BE2C (cell line): ENCODE data around the gene MYCN.
"Not testable (repeated sequence)": the region's sequence is repeated elsewhere in the genome, so short reads cannot be mapped to it uniquely, and the experiment has no call there.

Source experiments
- DNase-seq: peaks from one replicate; pipeline ENCODE4 v3.0.0-alpha.2; 2020
- H3K27me3 ChIP-seq: fragments of 250-450 bp; sonication (Bioruptor Pico); 2 replicates; pipeline ENCODE4 v1.5.1; 2020; ENCODE audit warnings: mild to moderate bottlenecking
- H3K36me3 ChIP-seq: fragments of 250-450 bp; sonication (Bioruptor Pico); 2 replicates; pipeline ENCODE4 v1.5.1; 2020; ENCODE audit warnings: mild to moderate bottlenecking
- H3K4me1 ChIP-seq: fragments of 250-450 bp; sonication (Bioruptor Pico); 2 replicates; pipeline ENCODE4 v1.5.1; 2020
- H3K4me3 ChIP-seq: 2 replicates; pipeline ENCODE4 v1.5.1; 2011; ENCODE audit warnings: low read depth, low read length
- H3K9me3 ChIP-seq: fragments of 250-450 bp; sonication (Bioruptor Pico); 2 replicates; pipeline ENCODE4 v1.5.1; 2020
- CTCF ChIP-seq: IDR thresholded peaks from 2 replicates; pipeline ENCODE4 v1.5.1; 2012; ENCODE audit warnings: mild to moderate bottlenecking, low read depth, low read length

MYCN gene

GRCh38 chr2:15949551-15949950 is 9.2 kb downstream of the MYCN start:
- H3K36me3 ChIP-seq = peaks cover 46% of the 10 kb centered on the region
- H3K9me3 ChIP-seq = peaks cover 3% of the 10 kb centered on the region; the same call in 1 of the 2 replicates
- H3K27me3 ChIP-seq = no peaks in the 10 kb centered on the region
- peaks cover 27% of the 10 kb centered on the region for H3K4me1 ChIP-seq
- DNase-seq = peak; percentile 98
- no peak overlapping the region for H3K4me3 ChIP-seq
- no peak for TF ChIP-seq CTCF

GRCh38 chr2:15950088-15950952 is 10.0 kb downstream of the MYCN start:
- H3K4me3 ChIP-seq = no peak overlapping the region
- H3K36me3 ChIP-seq = peaks cover 38% of the 10 kb centered on the region
- peak; percentile 100 for DNase-seq
- H3K4me1 ChIP-seq = peaks cover 26% of the 10 kb centered on the region
- H3K9me3 ChIP-seq = peaks cover 5% of the 10 kb centered on the region; the same call in 1 of the 2 replicates
- no peak for TF ChIP-seq CTCF
- no peaks in the 10 kb centered on the region for H3K27me3 ChIP-seq

- DNase-seq = peak; percentile 98
- H3K4me1 ChIP-seq = peaks cover 25% of the 10 kb centered on the region
- H3K4me3 ChIP-seq, H3K9me3 ChIP-seq, H3K27me3 ChIP-seq: not testable (repeated sequence)
- H3K36me3 ChIP-seq = peaks cover 22% of the 10 kb centered on the region
Observed at GRCh38 chr2:15951936-15952335, 11.6 kb downstream of the MYCN start.

- no peak for TF ChIP-seq CTCF
- no peaks in the 10 kb centered on the region for H3K27me3 ChIP-seq
- peaks cover 19% of the 10 kb centered on the region for H3K4me1 ChIP-seq
- H3K9me3 ChIP-seq = peaks cover 12% of the 10 kb centered on the region; the same call in 1 of the 2 replicates
- peaks cover 16% of the 10 kb centered on the region for H3K36me3 ChIP-seq
- no peak overlapping the region for H3K4me3 ChIP-seq
- DNase-seq = peak; percentile 95
Observed at GRCh38 chr2:15952451-15953146, 12.2 kb downstream of the MYCN start.

GRCh38 chr2:15953147-15953630 is 12.8 kb downstream of the MYCN start:
- Histone ChIP-seq H3K4me1 (peaks cover 19% of the 10 kb centered on the region), H3K9me3 (peaks cover 12% of the 10 kb centered on the region; the same call in 1 of the 2 replicates), H3K4me3 (no peak overlapping the region), H3K36me3 (peaks cover 10% of the 10 kb centered on the region), H3K27me3 (no peaks in the 10 kb centered on the region)
- peak; percentile 90 for DNase-seq
- no peak for TF ChIP-seq CTCF

- H3K27me3 ChIP-seq = no peaks in the 10 kb centered on the region
- peaks cover under 1% of the 10 kb centered on the region for H3K36me3 ChIP-seq
- TF ChIP-seq CTCF = no peak
- no peak overlapping the region for H3K4me3 ChIP-seq
- H3K9me3 ChIP-seq = peaks cover 12% of the 10 kb centered on the region; the same call in 1 of the 2 replicates
- DNase-seq = peak; percentile 97
- H3K4me1 ChIP-seq = peaks cover 19% of the 10 kb centered on the region
Observed at GRCh38 chr2:15953891-15954680, 13.7 kb downstream of the MYCN start.
